Measurements from ENCODE around the gene TRIM15.
"Not testable (repeated sequence)": the region's sequence is repeated elsewhere in the genome, so short reads cannot be mapped to it uniquely, and the experiment has no call there.

TRIM15 gene

GRCh38 chr6:30163090-30163917 lies at the start of gene TRIM15:
TRIM15 (plus strand) TSS chr6:30163546; CDS start chr6:30163685, 139 bp downstream.
- DNase-seq (ENCODE audit: low read depth), result no peak

GRCh38 chr6:30113841-30114240 lies 49.5 kb upstream of the TRIM15 start:
- no peak for DNase-seq (ENCODE audit: low read depth)

GRCh38 chr6:30116724-30117123 lies 46.6 kb upstream of the TRIM15 start:
- no peak for DNase-seq (ENCODE audit: low read depth)

GRCh38 chr6:30118691-30119090 lies 44.7 kb upstream of the TRIM15 start:
- not testable (repeated sequence) for DNase-seq (ENCODE audit: low read depth)

GRCh38 chr6:30121446-30122366 lies 41.6 kb upstream of the TRIM15 start:
- DNase-seq (ENCODE audit: low read depth), result no peak

GRCh38 chr6:30122515-30122914 lies 40.8 kb upstream of the TRIM15 start:
- no peak for DNase-seq (ENCODE audit: low read depth)

GRCh38 chr6:30127238-30128093 lies 35.9 kb upstream of the TRIM15 start:
- no peak for DNase-seq (ENCODE audit: low read depth)

- DNase-seq (ENCODE audit: low read depth), result no peak
Measured at GRCh38 chr6:30129265-30130178, 33.8 kb upstream of the TRIM15 start.

GRCh38 chr6:30130179-30130679 lies 33.1 kb upstream of the TRIM15 start:
- DNase-seq (ENCODE audit: low read depth), result no peak

GRCh38 chr6:30130887-30131862 lies 32.2 kb upstream of the TRIM15 start:
- peak; percentile 85 for DNase-seq (ENCODE audit: low read depth)

- no peak for DNase-seq (ENCODE audit: low read depth)
Measured at GRCh38 chr6:30131947-30132497, 31.3 kb upstream of the TRIM15 start.

GRCh38 chr6:30135147-30135546 lies 28.2 kb upstream of the TRIM15 start:
- no peak for DNase-seq (ENCODE audit: low read depth)

- no peak for DNase-seq (ENCODE audit: low read depth)
Measured at GRCh38 chr6:30135757-30136156, 27.6 kb upstream of the TRIM15 start, which contains the start of gene TRIM40. TRIM40 (plus strand) TSS chr6:30136140; CDS start chr6:30137037, 897 bp downstream.

- no peak for DNase-seq (ENCODE audit: low read depth)
Measured at GRCh38 chr6:30136570-30137286, 26.6 kb upstream of the TRIM15 start.

GRCh38 chr6:30140240-30140639 lies 23.1 kb upstream of the TRIM15 start:
- not testable (repeated sequence) for DNase-seq (ENCODE audit: low read depth)

GRCh38 chr6:30142665-30143064 lies 20.7 kb upstream of the TRIM15 start:
- DNase-seq (ENCODE audit: low read depth), result no peak

GRCh38 chr6:30143780-30144179 lies 19.6 kb upstream of the TRIM15 start:
- DNase-seq (ENCODE audit: low read depth), result no peak

GRCh38 chr6:30144811-30145210 lies 18.5 kb upstream of the TRIM15 start:
- DNase-seq (ENCODE audit: low read depth), result no peak
